HepG2 (cell line): ENCODE results near the gene FSD1.
A peak's percentile ranks its signal among the peaks of the same experiment; 100 is the strongest.

Experiments used
- CC2D1A ChIP-seq: sonication (generic); formaldehyde crosslinking; IDR thresholded peaks from 2 replicates; pipeline ENCODE4 v1.8.1; 2023; ENCODE audit warnings: mild to moderate bottlenecking, missing genetic modification reagents
- HOXA3 ChIP-seq: sonication (generic); formaldehyde crosslinking; IDR thresholded peaks from 2 replicates; pipeline ENCODE4 v1.5.0; 2020; ENCODE audit warnings: missing genetic modification reagents
- HOXA7 ChIP-seq: sonication (generic); formaldehyde crosslinking; IDR thresholded peaks from 2 replicates; pipeline ENCODE4 v1.8.1; 2022; ENCODE audit warnings: mild to moderate bottlenecking, missing genetic modification reagents, moderate library complexity
- IRF9 ChIP-seq: sonication (generic); formaldehyde crosslinking; IDR thresholded peaks from 2 replicates; pipeline ENCODE4 v1.8.0; 2022; ENCODE audit warnings: missing genetic modification reagents, mild to moderate bottlenecking, borderline replicate concordance
- PHF21A ChIP-seq: sonication (generic); formaldehyde crosslinking; IDR thresholded peaks from 2 replicates; pipeline ENCODE4 v1.5.0; 2020; ENCODE audit warnings: mild to moderate bottlenecking, missing genetic modification reagents
- POLR2A ChIP-seq, 2 experiments: IDR thresholded peaks; 2 replicates each; pipeline ENCODE4 v1.6.1; 2011; ENCODE audit warnings: low read depth in 2 of 2, low read length in 2 of 2, mild to moderate bottlenecking in 1 of 2, moderate library complexity in 1 of 2; ENCODE audit not compliant: insufficient read depth in 1 of 2
- REL ChIP-seq: sonication (generic); formaldehyde crosslinking; conservative IDR thresholded peaks from 2 replicates; pipeline ENCODE4 v1.8.0; 2022; ENCODE audit warnings: mild to moderate bottlenecking, missing genetic modification reagents, moderate library complexity
- USF2 ChIP-seq, 2 experiments: sonication (generic) in 1 of 2; formaldehyde crosslinking in 1 of 2; IDR thresholded peaks; 2 replicates each; pipeline versions ENCODE4 v1.5.1 to v1.6.1; 2011 to 2020; ENCODE audit warnings: borderline replicate concordance in 1 of 2, low read depth in 1 of 2, low read length in 1 of 2, mild to moderate bottlenecking in 1 of 2, missing genetic modification reagents in 1 of 2, moderate library complexity in 1 of 2
- TF ChIP-seq, protein P1 (sequence below): sonication (generic); formaldehyde crosslinking; conservative IDR thresholded peaks from 2 replicates; pipeline ENCODE4 v1.5.0; 2020; ENCODE audit warnings: missing genetic modification reagents

- TF ChIP-seq IRF9 (CRISPR knock-in tag) (no peak), USF2 (IDR thresholded peaks at IDR 0.05; ENCODE audit: low read depth, low read length) (no peak), USF2 (CRISPR knock-in tag; IDR thresholded peaks at IDR 0.05; ENCODE audit: borderline replicate concordance) (no peak), REL (CRISPR knock-in tag) (no peak), HOXA7 (CRISPR knock-in tag) (no peak), CC2D1A (CRISPR knock-in tag) (no peak), PHF21A (CRISPR knock-in tag) (no peak), HOXA3 (CRISPR knock-in tag) (no peak), POLR2A (IDR thresholded peaks at IDR 0.05; ENCODE audit: insufficient read depth in 1 of 2, low read depth in 2 of 2, low read length in 2 of 2) (peak in 1 of 2 experiments; percentile 40; a peak in 2 of 4 replicates)
- TF ChIP-seq, protein P1, sequence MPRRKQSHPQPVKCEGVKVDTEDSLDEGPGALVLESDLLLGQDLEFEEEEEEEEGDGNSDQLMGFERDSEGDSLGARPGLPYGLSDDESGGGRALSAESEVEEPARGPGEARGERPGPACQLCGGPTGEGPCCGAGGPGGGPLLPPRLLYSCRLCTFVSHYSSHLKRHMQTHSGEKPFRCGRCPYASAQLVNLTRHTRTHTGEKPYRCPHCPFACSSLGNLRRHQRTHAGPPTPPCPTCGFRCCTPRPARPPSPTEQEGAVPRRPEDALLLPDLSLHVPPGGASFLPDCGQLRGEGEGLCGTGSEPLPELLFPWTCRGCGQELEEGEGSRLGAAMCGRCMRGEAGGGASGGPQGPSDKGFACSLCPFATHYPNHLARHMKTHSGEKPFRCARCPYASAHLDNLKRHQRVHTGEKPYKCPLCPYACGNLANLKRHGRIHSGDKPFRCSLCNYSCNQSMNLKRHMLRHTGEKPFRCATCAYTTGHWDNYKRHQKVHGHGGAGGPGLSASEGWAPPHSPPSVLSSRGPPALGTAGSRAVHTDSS (CRISPR knock-in tag): no peak
Observed at GRCh38 chr19:4363571-4364304, 59.3 kb downstream of the FSD1 start.
